ENCODE data around the gene RBMS2. TPM values are rescaled to one million over a fixed set of nuclear protein-coding genes. Genes with fewer than 3 reads are reported as not detected.

RBMS2 gene
- total and polyA plus RNA-seq, 10 of the 15 experiments (the other 5 are each of a cell fraction or from before 2014, with no cell fraction given) = 0.56 to 7.1 (median 2.4) TPM

DNA sequence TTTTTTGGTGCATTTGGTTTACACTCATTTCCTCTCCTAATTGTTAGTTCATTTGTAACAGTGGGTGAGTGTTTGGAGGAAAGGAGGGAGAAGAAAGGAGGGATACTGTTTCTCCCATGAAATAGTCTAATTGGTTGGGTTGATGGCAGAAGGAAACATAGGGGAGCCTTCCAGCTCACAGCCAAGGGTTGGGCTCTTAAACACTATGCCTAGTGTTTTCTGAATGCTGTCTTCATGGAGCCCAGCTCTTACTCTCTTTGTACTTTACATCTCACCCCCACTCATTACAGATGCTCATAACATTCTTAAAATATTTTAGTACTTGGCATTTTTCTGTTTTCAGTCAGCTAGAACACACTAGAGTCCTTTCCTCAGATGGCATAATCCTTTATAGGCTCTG is 70.3 kb downstream of the RBMS2 start:
- intact Hi-C loops (cut with micrococcal nuclease; ENCODE audit: unreplicated experiment) = loop anchor here (10.0 kb wide), 1 partner anchor 397 kb away; no protein-coding TSS in a partner anchor
- no peak for DNase-seq (ENCODE audit: low read depth, low spot score)
- Histone ChIP-seq H3K4me2 (ENCODE audit: control insufficient read depth, insufficient read depth) (no peak overlapping the region), H3K4me1 (ENCODE audit: control insufficient read depth, insufficient read depth, low read length) (no peaks in the 10 kb centered on the region; the same call in 1 of the 2 replicates), H3K79me2 (ENCODE audit: control insufficient read depth, insufficient read depth, low read length) (no peaks in the 10 kb centered on the region), H3K36me3 (ENCODE audit: control insufficient read depth in 2 of 2, insufficient read depth in 2 of 2, low read length in 1 of 2) (peaks cover 0 to 4% of the 10 kb centered on the region in 2 experiments; a peak in 1 of 4 replicates), H2AFZ (ENCODE audit: control insufficient read depth, low read depth, low read length) (no peak overlapping the region), H3K27ac (ENCODE audit: control insufficient read depth, insufficient read depth) (no peak overlapping the region), H3K9me3 (replicated peaks; ENCODE audit: control insufficient read depth, insufficient read depth, low read length) (no peaks in the 10 kb centered on the region), H3K4me3 (no peak overlapping the region), H4K20me1 (ENCODE audit: control insufficient read depth, insufficient read depth) (no peaks in the 10 kb centered on the region), H3K9ac (ENCODE audit: control insufficient read depth, insufficient read depth, low read length) (no peak overlapping the region), H3K27me3 (replicated peaks in 1 of 2; ENCODE audit: control insufficient read depth in 2 of 2, insufficient read depth in 2 of 2, low read length in 1 of 2) (no peaks in the 10 kb centered on the region)
- SMC1A ChIA-PET (ENCODE audit: uncharacterized antibody, unreplicated experiment) = interaction anchor here (1.3 to 4.7 kb wide), 4 partner anchors 30 to 78 kb away, joined by 3 to 30 read pairs (median 6); no protein-coding TSS in a partner anchor
- BruUV-seq (replicated peaks) = no TSS peak
- POLR2A ChIA-PET = interaction anchor here (0.5 to 0.8 kb wide), 4 partner anchors 41 to 558 kb away, joined by 3 to 7 read pairs (median 4); no protein-coding TSS in a partner anchor
- in situ Hi-C loops (cut with MboI) = loop anchor here (5.0 kb wide), 1 partner anchor 70 kb away; the partner anchor contains the start of gene RBMS2
- CTCF ChIA-PET = interaction anchor here (1.0 to 6.5 kb wide), 8 partner anchors 12 to 225 kb away, joined by 3 to 50 read pairs (median 15); partner anchors contain the start of genes NACA and RBMS2
- FAIRE-seq = no peak
- no peak for ATAC-seq
- RAD21 ChIA-PET (ENCODE audit: unreplicated experiment) = interaction anchor here (1.0 to 1.2 kb wide), 2 partner anchors 37 to 78 kb away, joined by 3 to 4 read pairs; no protein-coding TSS in a partner anchor
- TF ChIP-seq CREB1 (IDR thresholded peaks at IDR 0.05; ENCODE audit: low read depth) (no peak), NBN (IDR thresholded peaks at IDR 0.05) (no peak), MTA3 (IDR thresholded peaks at IDR 0.05; ENCODE audit: borderline replicate concordance, low read length) (no peak), LARP7 (IDR thresholded peaks at IDR 0.05) (no peak)
- TF ChIP-seq, protein P1, sequence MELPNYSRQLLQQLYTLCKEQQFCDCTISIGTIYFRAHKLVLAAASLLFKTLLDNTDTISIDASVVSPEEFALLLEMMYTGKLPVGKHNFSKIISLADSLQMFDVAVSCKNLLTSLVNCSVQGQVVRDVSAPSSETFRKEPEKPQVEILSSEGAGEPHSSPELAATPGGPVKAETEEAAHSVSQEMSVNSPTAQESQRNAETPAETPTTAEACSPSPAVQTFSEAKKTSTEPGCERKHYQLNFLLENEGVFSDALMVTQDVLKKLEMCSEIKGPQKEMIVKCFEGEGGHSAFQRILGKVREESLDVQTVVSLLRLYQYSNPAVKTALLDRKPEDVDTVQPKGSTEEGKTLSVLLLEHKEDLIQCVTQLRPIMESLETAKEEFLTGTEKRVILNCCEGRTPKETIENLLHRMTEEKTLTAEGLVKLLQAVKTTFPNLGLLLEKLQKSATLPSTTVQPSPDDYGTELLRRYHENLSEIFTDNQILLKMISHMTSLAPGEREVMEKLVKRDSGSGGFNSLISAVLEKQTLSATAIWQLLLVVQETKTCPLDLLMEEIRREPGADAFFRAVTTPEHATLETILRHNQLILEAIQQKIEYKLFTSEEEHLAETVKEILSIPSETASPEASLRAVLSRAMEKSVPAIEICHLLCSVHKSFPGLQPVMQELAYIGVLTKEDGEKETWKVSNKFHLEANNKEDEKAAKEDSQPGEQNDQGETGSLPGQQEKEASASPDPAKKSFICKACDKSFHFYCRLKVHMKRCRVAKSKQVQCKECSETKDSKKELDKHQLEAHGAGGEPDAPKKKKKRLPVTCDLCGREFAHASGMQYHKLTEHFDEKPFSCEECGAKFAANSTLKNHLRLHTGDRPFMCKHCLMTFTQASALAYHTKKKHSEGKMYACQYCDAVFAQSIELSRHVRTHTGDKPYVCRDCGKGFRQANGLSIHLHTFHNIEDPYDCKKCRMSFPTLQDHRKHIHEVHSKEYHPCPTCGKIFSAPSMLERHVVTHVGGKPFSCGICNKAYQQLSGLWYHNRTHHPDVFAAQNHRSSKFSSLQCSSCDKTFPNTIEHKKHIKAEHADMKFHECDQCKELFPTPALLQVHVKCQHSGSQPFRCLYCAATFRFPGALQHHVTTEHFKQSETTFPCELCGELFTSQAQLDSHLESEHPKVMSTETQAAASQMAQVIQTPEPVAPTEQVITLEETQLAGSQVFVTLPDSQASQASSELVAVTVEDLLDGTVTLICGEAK (IDR thresholded peaks at IDR 0.05; ENCODE audit: borderline replicate concordance) = no peak
